Adrenal gland (tissue), 12 donors: ENCODE data around the gene EDA. TPM values are rescaled to one million over a fixed set of nuclear protein-coding genes. Genes with fewer than 3 reads are reported as not detected.

Experiments
- DNase-seq, 7 donors: peaks; one replicate each; pipeline ENCODE4 v3.0.0-alpha.2; 2019 to 2020
- H3K27ac ChIP-seq, 5 donors: fragments of 200-600 bp; sonication (generic) in 4 of 5; 1 replicate in 3 of 5; 2 replicates in 2 of 5; pipeline versions ENCODE4 v1.5.1 to v1.8.0; 2016 to 2020; ENCODE audit warnings: mild to moderate bottlenecking in 1 of 5
- H3K27me3 ChIP-seq: fragments of 200-600 bp; 2 replicates; pipeline ENCODE4 v1.8.0; 2021
- H3K36me3 ChIP-seq, 2 donors: fragments of 200-600 bp; replicated peaks in 1 of 2; 1 replicate in 1 of 2; 2 replicates in 1 of 2; pipeline versions ENCODE4 v1.5.1 to v1.8.0; 2018 to 2022
- H3K4me1 ChIP-seq, 2 donors: fragments of 200-600 bp; replicated peaks in 1 of 2; 1 replicate in 1 of 2; 2 replicates in 1 of 2; pipeline versions ENCODE4 v1.5.1 to v1.8.0; 2018 to 2021
- H3K4me3 ChIP-seq, 4 donors: fragments of 200-600 bp; sonication (generic) in 3 of 4; one replicate each; pipeline ENCODE4 v1.5.1; 2016 to 2018
- H3K9me3 ChIP-seq, 3 donors: fragments of 200-600 bp; sonication (generic) in 1 of 3; replicated peaks in 1 of 3; 1 replicate in 2 of 3; 2 replicates in 1 of 3; pipeline versions ENCODE4 v1.5.1 to v1.8.0; 2016 to 2021
- CTCF ChIP-seq, 6 experiments: fragments of 450-650 bp in 4 of 6; fragments of 200-600 bp in 2 of 6; sonication (generic) in 1 of 6; IDR thresholded peaks; 1 replicate in 5 of 6; 2 replicates in 1 of 6; pipeline versions ENCODE4 v1.5.1 to v1.8.0; 2016 to 2021; ENCODE audit warnings: antibody characterized with exemption in 6 of 6, mild to moderate bottlenecking in 2 of 6, moderate library complexity in 1 of 6
- POLR2A ChIP-seq, 2 donors: fragments of 450-650 bp; IDR thresholded peaks; one replicate each; pipeline ENCODE4 v1.6.1; 2017; ENCODE audit warnings: antibody characterized with exemption in 2 of 2, mild to moderate bottlenecking in 2 of 2, moderate library complexity in 1 of 2
- WGBS, 4 donors: extraction: QIAGEN DNeasy Blood & Tissue Kit in 2 of 4; methylation state at CpG; one replicate each; pipeline versions ENCODE4 v1.1.5 to v1.1.7; 2013 to 2017; 5-methylcytosine and 5-hydroxymethylcytosine counted together
- intact Hi-C, 2 donors: fragments of 100-400 bp; cut with DNase I; formaldehyde crosslinking; loops; one replicate each; pipeline versions ENCODE4 v1.14.1 to v1.15.0; 2022 to 2023
- polyA plus RNA-seq, 3 donors: library from polyadenylated mRNA; stranded (reverse); fragments of 200-250 nt in 2 of 3; fragments of 350-450 nt in 1 of 3; fragmentation: Illumina TruSeq in 1 of 3; extraction: RNeasy Lipid Tissue Mini Kit (QIAGEN cat#74804) in 1 of 3; gene quantifications; one replicate each; pipeline ENCODE4 v1.2.3, GENCODE V29; 2013 to 2014
- total RNA-seq, 9 donors: library from RNA; depleted of rRNA in 4 of 9; stranded (reverse); fragments of >200 nt in 4 of 9; fragments of 120-200 nt in 1 of 9; fragmentation: NEBNext Ultra II Directional in 1 of 9; extraction: Animal tissue kit (Norgen Biotek cat#: 25700) in 1 of 9; gene quantifications; one replicate each; pipeline versions ENCODE4 v1.1.0 to v1.2.4, GENCODE V29; 2013 to 2023
- donor health status: healthy with polysubstance abuse.
- donor health status: Bipolar disorder and iron deficiency.
- donor health status: DM: yes; HTN: yes; CAD: no.
- donor health status: DM: no; HTN: no; CAD: no.
- donor health status: DM: no; HTN: no; CAD: no.
- donor health status: DM: yes; HTN: yes; CAD: no.

Gene EDA
- total and polyA plus RNA-seq, 12 donors = 5.6 to 28.7 (median 17.2) TPM

GRCh38 chrX:69600182-69600581 lies 15.7 kb upstream of the EDA start:
- H3K9me3 ChIP-seq = no peaks in the 10 kb centered on the region
- TF ChIP-seq POLR2A (IDR thresholded peaks at IDR 0.05) (no peak), CTCF (IDR thresholded peaks at IDR 0.05) (no peak)
- H3K27me3 ChIP-seq = peaks cover 6% of the 10 kb centered on the region
- DNase-seq = no peak
- no peaks in the 10 kb centered on the region for H3K4me1 ChIP-seq
- 67 to 92% (median 79%) methylated on average over 3 of the region's 3 CpGs for WGBS, 4 donors
- H3K36me3 ChIP-seq = no peaks in the 10 kb centered on the region
- H3K27ac ChIP-seq = no peak overlapping the region
- intact Hi-C loops = no loop called here
- no peak overlapping the region for H3K4me3 ChIP-seq

DNA sequence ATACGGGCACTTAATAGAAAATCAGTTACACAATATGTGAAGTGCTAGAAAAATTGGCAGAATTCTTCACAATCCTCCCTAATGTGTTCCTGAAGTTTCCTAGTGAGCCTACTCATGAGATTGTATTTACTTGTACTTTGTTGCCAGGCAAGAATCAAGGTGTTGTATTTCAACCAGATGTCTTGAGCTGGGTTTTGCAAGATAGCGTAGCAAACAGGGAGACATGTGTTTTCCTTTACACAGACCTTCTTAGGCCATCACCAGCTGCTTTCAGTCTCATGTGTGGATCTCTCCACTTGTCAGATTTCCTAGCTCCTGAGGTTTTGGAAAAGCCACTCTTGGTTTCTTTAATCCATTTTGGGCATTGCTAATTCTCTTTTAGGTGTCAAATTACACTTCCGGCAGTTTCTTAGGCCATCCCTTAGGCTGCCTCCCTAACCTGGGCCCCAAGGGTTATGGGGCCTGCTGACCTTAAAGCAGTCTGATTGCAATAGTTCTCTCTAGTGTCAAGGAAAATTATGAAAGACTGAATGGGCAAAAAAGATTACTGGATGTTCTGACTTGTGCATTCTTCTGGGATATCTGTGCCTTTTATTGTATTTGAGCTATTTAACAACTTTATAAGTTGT lies 12.2 kb upstream of the EDA start:
- Histone ChIP-seq H3K27ac (no peak overlapping the region), H3K4me3 (no peak overlapping the region), H3K9me3 (no peaks in the 10 kb centered on the region), H3K27me3 (peaks cover 9% of the 10 kb centered on the region), H3K4me1 (no peaks in the 10 kb centered on the region), H3K36me3 (no peaks in the 10 kb centered on the region)
- TF ChIP-seq CTCF (IDR thresholded peaks at IDR 0.05) (no peak), POLR2A (IDR thresholded peaks at IDR 0.05) (no peak)
- no peak for DNase-seq
- 70 to 86% (median 76%) methylated on average over 3 of the region's 3 CpGs for WGBS, 4 donors
- intact Hi-C loops = no loop called here

GRCh38 chrX:69605521-69605920 lies 10.4 kb upstream of the EDA start:
- 46 to 100% (median 79%) methylated on average over 2 to 4 of the region's 4 CpGs for WGBS, 4 donors
- intact Hi-C loops = no loop called here
- Histone ChIP-seq H3K4me3 (no peak overlapping the region), H3K4me1 (no peaks in the 10 kb centered on the region), H3K9me3 (no peaks in the 10 kb centered on the region), H3K27me3 (peaks cover 9% of the 10 kb centered on the region), H3K27ac (no peak overlapping the region), H3K36me3 (no peaks in the 10 kb centered on the region)
- no peak for DNase-seq
- TF ChIP-seq CTCF (IDR thresholded peaks at IDR 0.05) (no peak), POLR2A (IDR thresholded peaks at IDR 0.05) (no peak)

DNA sequence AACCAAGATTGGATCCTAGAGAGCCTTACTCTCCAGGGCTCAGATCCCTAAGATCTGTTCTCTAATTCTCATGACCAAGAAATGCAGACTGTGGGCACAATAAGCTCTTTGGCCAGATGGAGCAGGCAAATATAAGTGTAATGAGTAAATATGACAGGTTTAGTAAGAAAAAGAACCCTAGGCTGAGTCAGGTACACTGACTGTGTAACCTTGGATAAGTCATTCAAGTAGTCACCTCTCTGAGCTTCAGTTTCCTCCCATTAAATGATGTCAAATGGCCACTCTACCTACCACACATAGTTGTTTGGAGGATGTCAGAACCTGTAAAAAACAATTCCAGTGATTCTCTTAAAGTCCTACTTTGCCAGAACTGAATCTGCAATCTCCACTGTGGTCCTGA lies 8.3 kb upstream of the EDA start:
- no peaks in the 10 kb centered on the region for H3K9me3 ChIP-seq
- peaks cover 9% of the 10 kb centered on the region for H3K27me3 ChIP-seq
- H3K4me1 ChIP-seq = no peaks in the 10 kb centered on the region
- H3K4me3 ChIP-seq = no peak overlapping the region
- TF ChIP-seq POLR2A (IDR thresholded peaks at IDR 0.05) = no peak
- TF ChIP-seq CTCF (IDR thresholded peaks at IDR 0.05) = no peak
- no peak for DNase-seq
- intact Hi-C loops = no loop called here
- H3K27ac ChIP-seq = no peak overlapping the region
- no peaks in the 10 kb centered on the region for H3K36me3 ChIP-seq
